Non-pigmented ciliary epithelial cell (primary cell): ENCODE data around the gene FASN.

Experiments used
- DNase-seq: peaks from one replicate; pipeline ENCODE4 v3.0.0-alpha.2; 2010; ENCODE audit warnings: low read depth

The FASN gene

GRCh38 chr17:82117139-82118090 lies 19.4 kb upstream of the FASN start:
- DNase-seq = no peak

DNA sequence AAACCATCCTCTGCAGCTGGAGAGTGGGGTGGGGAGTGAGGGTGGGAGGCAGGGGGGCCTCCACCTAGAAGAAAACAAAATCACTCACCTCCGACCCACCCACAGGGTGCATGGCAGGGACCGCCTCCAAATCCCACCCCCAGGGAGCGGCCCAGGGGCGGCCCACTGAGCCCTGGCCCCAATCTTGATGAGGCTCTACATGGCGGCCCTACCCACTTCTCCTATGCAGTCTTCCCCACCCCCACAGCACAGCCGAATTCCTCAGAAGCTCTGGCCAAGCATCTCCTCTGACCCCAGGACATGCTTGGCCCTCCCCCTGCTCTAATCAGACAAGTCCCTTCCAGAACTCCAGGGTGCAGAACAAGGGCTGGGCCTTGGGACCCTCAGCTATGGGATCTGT lies 18.2 kb upstream of the FASN start:
- DNase-seq = no peak

DNA sequence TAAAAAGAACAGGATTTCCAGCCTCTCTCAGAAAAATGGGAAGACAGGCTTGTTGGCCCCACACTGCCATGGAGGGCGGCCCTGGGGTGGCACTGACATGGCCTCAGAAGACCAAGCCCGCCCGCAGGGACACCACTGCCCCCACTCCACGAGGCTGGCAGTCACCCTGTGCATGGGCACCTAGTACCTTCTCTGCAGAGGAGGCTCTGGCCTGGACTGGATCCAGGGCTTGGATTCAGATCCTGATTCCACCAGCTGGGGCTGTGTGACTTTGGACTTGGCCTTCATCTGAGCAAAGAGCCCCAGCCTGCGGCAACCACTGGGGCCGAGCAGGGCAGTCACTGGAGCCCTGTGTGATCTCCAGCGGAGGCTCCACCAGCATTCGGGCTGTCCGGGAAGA lies 16.8 kb upstream of the FASN start:
- DNase-seq = no peak

DNA sequence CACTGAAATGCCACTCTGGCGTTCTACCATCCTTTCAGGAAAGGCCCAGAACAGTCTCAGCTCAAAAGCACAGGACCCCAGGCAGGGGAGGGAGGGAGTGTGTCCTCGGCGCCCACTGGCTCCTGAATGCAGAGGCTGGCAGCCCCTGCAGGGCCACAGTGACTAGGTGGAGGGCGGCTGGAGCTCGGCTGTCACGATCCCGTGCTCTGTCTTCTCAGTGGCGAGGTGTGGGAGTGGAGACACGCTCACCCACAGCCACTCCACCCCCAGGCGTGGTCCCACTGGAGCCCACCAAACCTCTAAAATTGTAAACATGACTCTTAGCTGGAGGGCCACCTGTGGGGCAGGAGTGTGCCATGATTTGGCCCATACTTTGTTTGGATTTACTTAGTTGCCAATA lies 16.4 kb upstream of the FASN start:
- no peak for DNase-seq

DNA sequence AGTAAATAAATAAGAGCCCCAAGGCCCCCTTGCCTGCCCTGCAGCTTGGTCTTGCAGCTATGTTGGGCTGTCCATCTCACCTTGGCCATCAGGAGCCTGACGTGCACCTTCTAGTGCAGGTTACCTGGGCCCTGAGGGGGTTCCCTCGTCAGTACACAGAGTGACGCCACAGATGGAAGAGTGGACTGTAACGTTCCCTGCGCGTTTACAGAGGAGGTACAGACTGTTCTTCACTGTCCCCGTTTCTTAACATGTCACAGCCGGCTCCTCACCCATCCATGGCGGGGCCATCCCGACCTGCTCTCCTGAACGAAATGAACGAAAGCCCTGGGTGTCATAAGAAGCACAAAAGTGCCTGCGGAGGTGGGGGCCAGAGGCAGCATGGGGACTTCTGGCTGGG lies 15.9 kb upstream of the FASN start:
- no peak for DNase-seq

DNA sequence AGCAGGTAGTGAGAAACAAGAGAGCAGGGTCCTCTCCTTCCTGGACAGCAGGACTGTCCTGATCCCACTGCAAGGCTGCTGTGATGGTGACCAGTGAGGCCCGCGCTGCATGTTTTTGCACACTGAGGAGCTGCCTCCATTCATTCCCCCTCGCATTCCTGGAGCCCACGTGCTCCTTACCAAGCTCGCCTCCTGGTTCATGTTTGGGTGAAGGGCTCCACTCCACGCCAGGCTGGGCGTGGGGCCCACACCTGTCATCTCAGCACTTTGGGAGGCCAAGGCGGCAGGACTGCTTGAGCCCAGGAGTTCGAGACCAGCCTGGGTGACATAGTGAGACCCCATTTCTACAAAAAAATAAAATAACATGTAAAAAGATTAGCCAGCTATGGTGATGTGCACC lies 15.4 kb upstream of the FASN start:
- DNase-seq = no peak

DNA sequence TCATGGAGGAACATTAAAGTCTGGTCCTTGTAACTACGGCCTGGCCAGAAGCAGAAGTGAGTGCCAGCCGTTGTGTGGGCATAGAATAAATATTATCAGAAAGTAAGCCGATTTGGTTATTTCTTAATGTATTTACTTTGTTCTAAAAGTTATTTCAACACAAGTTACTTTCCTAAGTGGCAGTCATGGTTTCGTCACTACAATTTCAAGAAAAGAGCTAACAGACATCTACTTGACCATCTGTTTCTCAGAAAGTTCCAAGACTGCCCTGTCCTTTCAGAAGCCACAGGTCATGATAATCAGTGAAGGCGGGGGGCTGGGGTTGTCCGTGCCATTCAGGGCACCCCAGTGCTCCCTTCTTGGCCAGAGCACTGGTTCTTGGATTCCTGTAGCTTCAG lies 14.9 kb upstream of the FASN start:
- DNase-seq = no peak

DNA sequence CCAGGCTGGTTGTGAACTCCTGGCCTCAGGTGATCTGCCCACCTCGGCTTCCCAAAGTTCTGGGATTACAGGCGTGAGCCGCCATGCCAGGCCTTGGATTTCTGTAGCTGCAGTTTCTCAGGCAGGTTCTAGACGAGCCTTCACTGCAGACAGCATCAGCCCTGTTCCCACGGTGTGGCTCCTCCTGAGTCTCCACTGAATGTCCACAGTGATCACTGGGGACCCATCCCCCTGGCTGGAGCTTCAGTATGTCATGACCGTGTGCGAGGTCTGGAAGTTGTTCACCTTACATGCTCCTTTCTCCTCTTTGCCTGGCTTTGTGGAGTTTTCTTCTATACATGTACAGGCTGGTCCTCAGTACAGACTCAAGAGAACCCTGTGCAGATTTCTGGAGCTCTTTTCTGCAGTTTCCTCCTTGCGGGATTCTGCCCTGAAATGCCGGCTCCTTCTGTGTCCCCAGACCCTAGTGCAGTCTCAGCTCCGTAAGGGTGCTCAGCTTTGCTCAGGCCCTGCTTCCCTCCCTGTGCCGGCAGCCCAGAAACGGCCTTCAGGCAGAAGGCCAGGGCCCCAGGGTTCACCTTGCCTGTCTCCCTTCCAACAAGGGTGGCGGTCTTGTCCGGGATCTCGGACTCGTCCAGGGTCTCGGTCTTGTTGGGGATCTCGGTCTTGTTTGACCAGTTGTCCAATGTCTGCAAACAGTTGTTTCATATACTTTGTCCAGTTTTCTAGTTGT lies 14.3 kb upstream of the FASN start:
- no peak for DNase-seq

DNA sequence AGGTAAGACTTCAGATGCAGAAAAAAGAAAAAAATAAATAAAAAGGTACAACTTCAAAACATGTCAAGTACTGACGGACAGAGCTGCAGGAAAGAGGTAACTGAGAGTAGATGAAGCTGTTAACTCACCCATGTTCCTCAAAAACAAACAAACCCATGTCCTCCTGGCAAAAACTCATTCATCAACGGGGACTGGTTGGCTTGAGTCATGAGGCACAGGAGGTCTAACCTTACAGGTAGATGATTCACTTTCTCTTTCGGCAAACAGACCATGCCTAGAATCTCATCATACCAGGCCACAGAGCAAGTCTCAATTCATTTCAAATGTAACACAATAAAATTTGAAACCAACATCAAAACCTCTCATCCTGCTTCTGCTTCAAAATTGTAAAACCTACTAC lies 12.3 kb upstream of the FASN start:
- no peak for DNase-seq

- DNase-seq = no peak
Measured at GRCh38 chr17:82108961-82109475, 11.0 kb upstream of the FASN start.

- DNase-seq = no peak
Measured at GRCh38 chr17:82108496-82108945, 10.5 kb upstream of the FASN start.

- no peak for DNase-seq
Measured at GRCh38 chr17:82108038-82108437, 10.0 kb upstream of the FASN start.

DNA sequence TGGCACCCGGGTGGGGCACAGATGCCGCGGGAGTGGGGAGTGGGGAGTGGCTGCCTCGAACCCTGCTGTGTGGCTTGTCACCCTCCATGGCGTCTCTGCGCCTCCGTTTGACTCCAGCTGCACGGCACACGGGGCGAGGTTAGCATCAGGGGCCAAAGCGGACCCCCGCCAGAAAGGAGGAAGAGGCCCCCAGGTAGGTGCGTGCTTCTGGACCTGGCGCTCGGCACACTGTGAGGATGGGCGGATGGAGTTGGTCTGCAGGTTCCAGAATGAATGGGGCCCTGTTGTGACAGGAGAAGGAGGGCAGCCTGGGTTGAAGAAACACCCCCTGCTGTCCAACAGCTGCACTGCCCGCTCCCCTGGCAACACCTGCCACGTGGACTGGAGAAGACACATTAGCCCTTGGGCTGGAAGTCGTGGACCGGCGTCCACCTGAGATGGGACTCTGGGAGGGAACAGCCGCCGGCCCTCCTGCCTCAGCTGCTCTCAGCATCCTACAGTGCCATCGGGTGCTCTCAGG lies 9.4 kb upstream of the FASN start:
- no peak for DNase-seq

DNA sequence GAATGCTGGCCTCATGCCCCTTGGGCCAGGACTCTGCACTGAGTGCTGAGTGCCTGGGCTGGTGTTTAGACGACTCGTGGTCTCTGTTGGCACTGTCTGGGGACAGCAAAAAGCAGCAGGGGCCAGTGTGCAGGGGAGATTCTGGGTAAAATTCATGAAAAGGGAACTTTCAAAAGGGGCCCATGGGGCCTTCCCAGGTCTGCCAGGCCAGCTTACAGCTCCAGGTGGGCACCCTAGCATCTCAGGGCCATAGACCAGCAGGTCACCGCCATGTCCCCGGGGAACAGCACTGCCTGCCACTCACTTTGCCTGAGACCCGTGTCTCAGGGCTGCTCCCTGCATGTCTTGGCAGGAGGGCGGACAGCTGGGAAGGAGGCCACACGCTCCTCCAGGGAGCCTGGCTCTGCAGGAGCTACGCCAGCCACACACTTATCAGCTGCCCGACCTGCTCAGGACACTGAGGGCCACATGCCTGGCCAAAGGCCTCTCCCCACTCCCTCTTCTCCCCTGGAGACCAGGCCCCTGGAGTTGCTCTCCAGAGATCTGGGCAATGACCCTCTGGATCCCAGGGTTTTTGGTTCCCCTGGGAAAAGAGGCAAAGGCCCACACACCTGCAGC lies 8.8 kb upstream of the FASN start:
- DNase-seq = no peak

GRCh38 chr17:82105882-82106687 lies 8.0 kb upstream of the FASN start:
- no peak for DNase-seq

DNA sequence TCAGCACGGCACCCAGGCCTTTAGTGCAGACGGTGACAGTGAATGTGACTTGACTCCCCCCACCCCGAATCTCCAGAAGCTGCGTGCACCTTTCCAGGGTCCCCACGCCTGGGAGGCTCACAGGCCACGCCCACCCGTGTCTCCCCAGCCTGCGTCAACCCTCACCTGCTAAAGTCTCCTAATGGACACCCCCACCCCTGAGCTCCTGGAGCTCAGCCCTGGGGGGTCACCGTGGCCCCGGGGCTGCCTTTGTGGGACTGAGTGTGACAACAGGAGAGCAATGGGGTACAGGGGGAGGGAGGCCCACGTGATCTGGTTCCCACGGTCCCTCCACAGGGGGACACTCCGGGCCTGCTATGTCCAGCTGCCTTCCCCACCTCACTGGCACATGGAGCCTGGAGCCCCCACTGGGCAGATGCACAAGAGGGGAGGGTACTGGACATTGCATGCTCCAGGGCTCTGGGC lies 7.4 kb upstream of the FASN start:
- no peak for DNase-seq

DNA sequence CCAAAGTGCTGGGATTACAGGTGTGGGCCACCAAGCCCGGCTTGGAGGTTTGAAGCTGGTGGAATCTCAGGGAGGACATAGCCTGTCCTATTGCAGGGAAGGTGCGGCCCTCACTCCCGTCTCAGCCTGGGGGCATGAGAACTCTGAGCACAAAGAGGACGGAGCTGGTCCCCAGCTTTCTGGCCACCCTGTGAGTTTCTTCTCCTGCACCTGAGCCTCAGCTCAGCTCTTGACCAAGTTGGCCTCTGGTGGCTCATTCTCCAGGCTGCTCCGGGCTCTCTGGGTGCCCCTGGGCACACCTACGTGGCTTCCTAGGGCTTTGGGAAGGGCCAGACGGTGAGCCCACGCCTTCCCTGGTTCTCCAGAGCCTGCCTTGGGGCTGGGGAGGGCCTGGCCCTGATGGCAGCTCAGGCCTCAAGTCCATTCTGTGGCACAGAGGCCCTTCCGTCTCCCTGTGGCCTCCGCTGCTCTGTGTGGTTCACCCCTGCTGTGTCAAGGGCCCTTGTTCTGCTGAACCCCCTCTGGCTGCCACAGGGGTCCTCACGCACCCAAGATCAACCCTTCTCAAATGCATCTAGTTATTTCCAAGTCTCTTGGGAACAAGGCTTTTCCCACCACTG lies 6.9 kb upstream of the FASN start:
- DNase-seq = no peak

GRCh38 chr17:82103553-82104451 lies 5.8 kb upstream of the FASN start:
- no peak for DNase-seq

GRCh38 chr17:82101767-82102679 lies 4.0 kb upstream of the FASN start:
- no peak for DNase-seq
